ELR (cell line): ENCODE measurements around the gene TM4SF1.
"Not testable (repeated sequence)": the region's sequence is repeated elsewhere in the genome, so short reads cannot be mapped to it uniquely, and the experiment has no call there.

Experiments used
- DNase-seq: peaks from one replicate; pipeline ENCODE4 v3.0.0-alpha.2; 2015; ENCODE audit warnings: low read depth

TM4SF1 gene

DNA sequence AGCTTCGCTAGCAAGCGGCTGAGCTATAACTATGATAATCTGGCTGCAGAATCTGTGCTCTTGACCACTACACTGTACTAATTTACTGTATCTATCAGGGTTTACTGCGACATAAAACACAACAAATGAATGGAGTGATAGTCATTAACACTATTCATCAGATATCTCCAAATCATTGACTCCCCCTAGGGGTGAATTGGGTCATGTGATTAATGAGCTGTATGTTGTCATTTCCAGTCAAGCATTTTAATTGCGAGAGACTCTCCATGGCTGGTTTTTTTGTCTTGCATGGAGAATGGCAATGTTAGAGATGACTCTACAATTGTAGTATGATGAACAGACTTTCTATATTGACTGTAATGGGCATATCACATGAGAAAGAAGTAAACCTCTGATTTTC lies 33.5 kb downstream of the TM4SF1 start:
- peak; percentile 31 for DNase-seq

GRCh38 chr3:149342413-149343380 lies 34.8 kb downstream of the TM4SF1 start:
- peak; percentile 95 for DNase-seq

- DNase-seq, result peak; percentile 88
These were observed 37.0 kb downstream of the TM4SF1 start for GRCh38 chr3:149340310-149340933.

GRCh38 chr3:149339931-149340309 lies 37.5 kb downstream of the TM4SF1 start:
- peak; percentile 99 for DNase-seq

DNA sequence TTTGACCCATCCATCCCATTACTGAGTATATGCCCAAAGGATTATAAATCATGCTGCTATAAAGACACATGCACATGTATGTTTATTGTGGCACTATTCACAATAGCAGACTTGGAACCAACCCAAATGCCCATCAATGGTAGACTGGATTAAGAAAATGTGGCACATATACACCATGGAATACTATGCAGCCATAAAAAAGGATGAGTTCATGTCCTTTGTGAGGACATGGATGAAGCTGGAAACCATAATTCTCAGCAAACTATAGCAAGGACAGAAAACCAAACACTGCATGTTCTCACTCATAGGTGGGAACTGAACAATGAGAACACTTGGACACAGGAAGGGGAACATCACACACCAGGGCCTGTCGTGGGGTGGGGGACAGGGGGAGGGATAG lies 40.0 kb downstream of the TM4SF1 start:
- not testable (repeated sequence) for DNase-seq

GRCh38 chr3:149336925-149337324 lies 40.5 kb downstream of the TM4SF1 start:
- DNase-seq, result no peak

DNA sequence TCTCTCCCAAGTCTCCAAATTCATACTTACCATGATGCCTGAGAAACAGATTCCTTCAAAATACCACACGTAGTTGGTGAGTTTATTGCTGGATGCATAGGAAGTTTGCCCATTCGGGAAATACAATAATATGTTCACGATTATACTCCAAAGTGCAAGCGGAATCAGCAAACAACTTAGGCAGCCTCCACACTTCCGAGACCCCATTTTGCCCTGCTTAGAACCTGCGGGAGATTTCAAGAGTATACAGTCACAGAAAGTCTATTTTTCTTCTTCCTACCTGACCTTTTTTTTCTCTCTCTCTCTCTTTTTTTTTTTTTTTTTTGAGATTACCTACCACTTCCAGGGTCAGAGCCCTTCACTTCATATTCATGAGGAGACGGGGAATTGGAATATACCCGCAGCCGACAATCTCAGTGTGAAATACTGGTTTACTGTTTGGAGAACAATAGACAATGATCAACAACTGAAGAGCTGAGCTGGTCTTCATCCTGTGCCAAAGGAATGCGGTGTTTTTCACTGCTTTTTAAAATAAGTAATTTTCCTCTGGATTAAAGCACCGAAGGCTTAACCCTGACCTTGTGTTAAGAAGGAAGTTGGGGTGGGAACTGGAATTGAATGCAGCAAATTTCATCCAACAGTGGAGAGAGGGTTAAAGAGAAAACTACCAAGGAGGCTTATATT lies 44.1 kb downstream of the TM4SF1 start, which contains the start of gene TM4SF18:
Gene TM4SF18, minus strand, starts transcription at position 461 of the 684 bp plus-strand sequence. Its CDS starts 254 bp downstream, at position 207.
- DNase-seq, result no peak

- no peak for DNase-seq
These were observed 44.7 kb downstream of the TM4SF1 start for GRCh38 chr3:149332771-149333170.

DNA sequence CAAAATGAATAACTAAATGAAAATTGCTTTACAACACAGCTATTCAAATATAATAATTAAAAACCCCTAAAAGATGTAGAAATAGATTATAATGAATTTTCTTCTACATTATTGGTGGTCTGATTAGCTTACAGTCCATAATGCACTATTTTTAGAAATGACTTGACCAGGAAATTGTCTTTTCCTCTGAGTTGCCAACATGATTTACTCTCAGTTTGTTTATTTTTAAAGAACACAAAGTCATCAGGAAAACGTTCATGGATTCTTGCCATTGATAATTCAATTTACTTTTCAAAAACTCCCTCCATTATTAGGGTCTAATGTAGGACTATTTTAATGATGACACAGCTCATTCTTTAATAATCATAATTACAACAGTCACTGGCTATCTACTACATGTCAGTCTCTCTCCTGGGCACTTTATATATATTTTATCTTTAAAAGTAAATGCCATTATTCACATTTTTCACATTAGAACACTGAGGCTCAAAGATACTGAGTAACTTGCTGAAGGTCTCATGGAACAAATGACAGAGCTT lies 45.2 kb downstream of the TM4SF1 start:
- peak; percentile 40 for DNase-seq

DNA sequence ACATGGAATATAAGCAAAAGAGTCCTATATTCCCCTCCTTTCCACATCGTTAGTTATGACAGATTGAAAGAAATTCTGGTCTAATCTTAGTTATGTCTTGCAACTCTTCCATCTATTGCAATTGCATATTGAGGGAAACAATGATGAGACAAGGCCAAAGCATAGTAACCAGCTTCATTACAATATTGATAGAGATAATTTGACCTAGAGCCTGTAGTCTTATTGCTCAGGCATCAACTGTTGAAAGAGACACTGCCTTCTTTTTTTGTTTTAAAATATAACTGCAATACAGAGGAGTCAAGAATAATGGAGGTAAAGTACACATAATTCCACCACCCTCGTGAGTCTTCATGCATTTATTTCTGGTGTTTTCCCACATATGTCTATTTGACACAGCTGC lies 46.1 kb downstream of the TM4SF1 start:
- DNase-seq, result no peak

DNA sequence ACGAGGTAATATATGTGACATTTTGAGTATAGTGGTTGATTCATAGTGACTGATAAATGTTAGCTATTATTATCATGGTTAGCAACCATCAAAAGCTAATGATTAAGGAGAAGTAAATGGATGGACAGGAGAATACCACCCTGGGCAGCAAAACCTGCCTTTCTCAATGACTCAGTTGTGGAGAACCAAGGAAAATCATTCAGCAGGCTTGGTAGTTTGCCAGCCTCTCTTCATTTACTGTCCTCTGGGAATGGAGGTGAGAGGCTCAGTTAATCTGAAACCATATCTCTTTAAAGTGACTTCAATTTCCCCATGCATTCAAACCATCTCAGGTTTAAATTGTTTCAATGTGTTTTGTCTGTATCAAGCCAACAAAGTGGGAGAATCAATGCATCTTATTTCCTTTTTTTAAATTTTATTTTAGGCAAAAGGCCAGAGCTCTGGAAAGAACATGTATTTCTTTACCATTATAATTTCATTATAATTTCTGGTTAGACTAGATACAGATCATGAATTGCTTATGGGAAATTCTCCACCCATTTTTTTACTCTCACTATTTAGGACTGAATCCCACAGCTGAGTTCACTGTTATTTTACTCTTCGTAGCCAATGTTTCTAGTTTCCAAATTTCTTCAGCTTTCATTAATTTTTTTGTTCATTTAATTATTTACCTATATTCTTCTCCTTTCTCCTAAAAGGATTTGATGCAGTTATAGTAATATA lies 46.7 kb downstream of the TM4SF1 start:
- DNase-seq, result peak; percentile 57

DNA sequence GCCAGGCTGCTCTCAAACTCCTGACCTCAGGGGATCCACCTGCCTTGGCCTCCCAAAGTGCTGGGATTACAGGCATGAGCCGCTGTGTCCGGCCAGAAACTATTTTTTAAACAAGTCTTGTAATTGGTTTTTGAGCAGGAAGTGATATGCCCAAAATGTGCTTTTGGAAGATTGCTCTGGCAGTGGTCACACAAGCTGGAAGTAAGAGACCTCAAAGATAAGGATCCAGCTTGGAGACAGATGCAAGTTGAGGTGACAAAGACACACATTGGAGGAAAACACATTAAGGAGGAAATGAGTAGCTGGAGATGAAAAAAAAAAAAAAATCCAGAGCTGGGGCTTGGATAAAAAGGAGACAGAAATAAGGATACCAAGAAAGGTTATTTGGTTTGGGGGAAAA lies 50.3 kb downstream of the TM4SF1 start:
- DNase-seq, result no peak

DNA sequence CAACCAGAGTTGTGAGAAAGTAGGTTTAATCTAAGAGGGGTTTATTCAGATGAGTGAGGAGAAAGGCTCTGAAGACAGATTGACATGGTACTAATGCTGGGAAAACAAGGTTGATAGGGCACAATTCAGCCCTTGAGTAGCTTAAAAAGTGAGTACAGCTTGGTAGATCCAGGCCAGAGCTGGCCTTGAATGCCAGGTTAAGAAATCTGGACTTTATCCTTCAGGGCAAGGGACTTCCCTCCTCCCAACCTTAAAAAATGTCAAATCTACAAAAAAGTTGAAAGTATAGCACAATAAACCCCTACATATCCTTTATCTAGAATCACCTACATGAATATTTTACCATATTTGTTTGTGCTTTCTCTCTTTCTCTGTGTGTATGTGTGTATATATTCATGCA lies 51.9 kb downstream of the TM4SF1 start:
- no peak for DNase-seq

DNA sequence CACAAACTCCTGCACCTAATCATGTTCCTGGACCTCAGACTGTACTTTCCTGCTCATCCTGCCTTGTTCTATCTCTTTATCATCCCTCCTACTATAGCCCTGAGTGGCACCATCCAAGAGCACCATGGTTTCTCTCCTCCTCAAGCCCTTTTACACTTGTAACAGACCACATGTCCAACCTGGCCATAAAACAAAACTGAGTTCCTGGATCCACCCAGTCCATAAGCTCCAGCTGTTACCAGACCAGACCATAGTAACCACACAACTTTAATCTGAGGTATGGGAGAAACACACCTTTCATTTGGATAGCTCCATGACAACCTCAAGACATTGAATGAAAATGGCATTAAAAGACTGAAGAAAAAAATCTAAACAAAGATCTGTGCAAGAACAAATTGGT lies 53.1 kb downstream of the TM4SF1 start:
- no peak for DNase-seq

DNA sequence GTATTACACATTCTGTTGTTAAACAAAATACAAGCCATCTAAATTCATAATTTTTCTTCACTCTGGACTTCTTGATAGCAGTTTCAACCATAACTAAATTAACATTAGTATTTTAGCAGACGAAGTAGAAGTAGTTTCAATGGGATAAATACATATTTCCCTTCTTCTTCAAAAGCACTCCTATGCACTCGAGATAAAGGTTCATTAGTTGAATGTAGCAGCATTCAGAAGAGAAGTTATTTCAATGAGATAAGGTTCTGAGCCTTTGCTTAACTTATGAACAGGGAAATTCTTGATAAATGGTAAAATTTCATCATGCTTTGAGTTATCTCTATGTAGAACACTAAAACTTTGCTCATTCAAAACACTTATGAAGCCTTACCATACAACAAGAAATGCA lies 55.8 kb downstream of the TM4SF1 start:
- no peak for DNase-seq

DNA sequence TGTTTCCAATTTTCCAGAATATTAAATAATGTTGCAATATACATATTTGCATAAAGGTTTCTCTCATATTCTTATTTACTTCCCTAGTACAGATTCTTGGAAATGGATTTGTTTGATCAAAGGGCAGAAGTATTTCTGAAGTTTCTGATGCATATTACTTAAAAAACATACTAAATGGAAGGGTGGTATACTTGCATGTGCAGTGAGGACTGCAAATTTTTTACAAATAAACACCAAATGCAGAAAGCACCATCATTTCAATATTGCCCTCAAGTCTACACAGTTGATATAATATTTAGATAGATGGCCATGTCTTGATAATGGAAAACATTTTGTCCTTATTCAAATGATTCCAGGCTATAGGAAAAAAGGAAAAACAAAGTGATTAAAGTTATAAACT lies 56.3 kb downstream of the TM4SF1 start:
- no peak for DNase-seq

DNA sequence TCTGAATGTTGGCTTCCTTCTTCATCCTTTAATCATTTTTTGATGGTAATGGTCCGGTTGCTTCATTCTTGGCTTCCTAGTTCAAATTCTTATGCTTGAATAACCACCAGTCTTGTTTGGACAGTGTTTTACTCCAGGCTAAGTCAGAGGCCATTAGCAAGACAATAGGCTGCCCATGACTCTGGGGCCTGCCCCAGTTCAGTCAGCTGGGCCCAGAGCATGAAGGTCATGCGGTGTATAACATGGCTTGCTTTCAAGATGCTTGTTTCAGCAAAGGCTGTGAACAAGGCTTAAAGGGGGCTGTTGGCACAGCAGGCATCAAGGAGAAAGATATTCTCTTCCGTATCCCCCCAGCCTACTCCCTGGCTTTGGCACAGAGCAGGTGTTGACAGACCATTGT lies 57.7 kb downstream of the TM4SF1 start:
- no peak for DNase-seq
